Esophagus muscularis mucosa (tissue), 3 donors: Measurements from ENCODE around the gene CAPN2.

Experiments
- POLR2A ChIP-seq: fragments of 450-650 bp; IDR thresholded peaks from one replicate; pipeline ENCODE4 v1.6.1; 2017; ENCODE audit warnings: antibody characterized with exemption, moderate library complexity, mild to moderate bottlenecking, low read depth
- POLR2AphosphoS5 ChIP-seq, 2 donors: sonication (generic); formaldehyde crosslinking; IDR thresholded peaks; one replicate each; pipeline ENCODE4 v1.6.1; 2017; ENCODE audit warnings: antibody characterized with exemption in 2 of 2
- TF ChIP-seq, protein P1 (sequence below), 3 experiments: fragments of 200-600 bp in 2 of 3; fragments of 450-650 bp in 1 of 3; sonication (generic) in 2 of 3; IDR thresholded peaks; one replicate each; pipeline ENCODE4 v1.5.1; 2017 to 2019; ENCODE audit warnings: antibody characterized with exemption in 3 of 3, mild to moderate bottlenecking in 2 of 3, moderate library complexity in 1 of 3

DNA sequence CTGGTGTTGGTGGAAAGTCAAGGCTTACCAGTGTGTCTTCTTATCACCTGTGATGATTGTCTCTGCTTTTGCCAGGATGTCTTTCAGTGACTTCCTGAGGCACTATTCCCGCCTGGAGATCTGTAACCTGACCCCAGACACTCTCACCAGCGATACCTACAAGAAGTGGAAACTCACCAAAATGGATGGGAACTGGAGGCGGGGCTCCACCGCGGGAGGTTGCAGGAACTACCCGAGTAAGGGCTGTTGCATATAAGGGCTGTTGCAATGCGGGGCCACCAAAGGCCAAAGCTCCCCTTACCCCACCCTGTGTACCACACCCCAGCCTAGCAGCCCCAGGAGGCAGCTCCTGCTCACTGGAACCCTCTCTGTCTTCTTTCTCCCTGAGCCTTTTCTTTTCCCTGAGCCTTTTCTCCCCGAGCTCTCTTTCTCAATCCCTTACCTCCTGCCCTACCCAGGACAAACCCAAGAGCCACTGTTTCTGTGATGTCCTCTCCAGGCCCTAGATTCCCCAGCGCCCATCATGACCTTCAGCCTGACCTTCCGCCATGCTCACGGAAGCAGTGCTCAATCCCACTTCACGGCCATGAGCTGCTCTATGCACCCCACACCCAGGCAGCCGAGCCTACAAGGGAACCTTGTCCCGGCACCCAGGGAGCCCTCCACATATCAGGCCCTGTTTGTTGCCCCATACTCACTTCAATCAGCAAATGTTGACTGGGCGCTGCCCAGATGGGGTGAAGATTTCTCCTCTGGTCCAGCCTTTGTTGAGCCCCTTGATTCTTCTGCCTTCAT, 40.6 kb downstream of the CAPN2 start:
- TF ChIP-seq, protein P1, sequence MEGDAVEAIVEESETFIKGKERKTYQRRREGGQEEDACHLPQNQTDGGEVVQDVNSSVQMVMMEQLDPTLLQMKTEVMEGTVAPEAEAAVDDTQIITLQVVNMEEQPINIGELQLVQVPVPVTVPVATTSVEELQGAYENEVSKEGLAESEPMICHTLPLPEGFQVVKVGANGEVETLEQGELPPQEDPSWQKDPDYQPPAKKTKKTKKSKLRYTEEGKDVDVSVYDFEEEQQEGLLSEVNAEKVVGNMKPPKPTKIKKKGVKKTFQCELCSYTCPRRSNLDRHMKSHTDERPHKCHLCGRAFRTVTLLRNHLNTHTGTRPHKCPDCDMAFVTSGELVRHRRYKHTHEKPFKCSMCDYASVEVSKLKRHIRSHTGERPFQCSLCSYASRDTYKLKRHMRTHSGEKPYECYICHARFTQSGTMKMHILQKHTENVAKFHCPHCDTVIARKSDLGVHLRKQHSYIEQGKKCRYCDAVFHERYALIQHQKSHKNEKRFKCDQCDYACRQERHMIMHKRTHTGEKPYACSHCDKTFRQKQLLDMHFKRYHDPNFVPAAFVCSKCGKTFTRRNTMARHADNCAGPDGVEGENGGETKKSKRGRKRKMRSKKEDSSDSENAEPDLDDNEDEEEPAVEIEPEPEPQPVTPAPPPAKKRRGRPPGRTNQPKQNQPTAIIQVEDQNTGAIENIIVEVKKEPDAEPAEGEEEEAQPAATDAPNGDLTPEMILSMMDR (IDR thresholded peaks at IDR 0.05) = no peak
- TF ChIP-seq POLR2A (no peak), POLR2AphosphoS5 (IDR thresholded peaks at IDR 0.05) (no peak)
